GM12801 (cell line): ENCODE measurements around the gene PDLIM3.

Experiments
- CTCF ChIP-seq: IDR thresholded peaks from one replicate; pipeline ENCODE4 v1.5.1; 2011; ENCODE audit warnings: control low read depth; ENCODE audit not compliant: insufficient read length; ENCODE audit errors: extremely low read depth

Gene PDLIM3

GRCh38 chr4:185467101-185467500, 68.2 kb downstream of the PDLIM3 start:
- no peak for TF ChIP-seq CTCF

GRCh38 chr4:185465707-185466106, 69.6 kb downstream of the PDLIM3 start:
- no peak for TF ChIP-seq CTCF

GRCh38 chr4:185464887-185465286, 70.4 kb downstream of the PDLIM3 start:
- no peak for TF ChIP-seq CTCF

- no peak for TF ChIP-seq CTCF
These were observed 71.1 kb downstream of the PDLIM3 start for GRCh38 chr4:185464183-185464582.

- no peak for TF ChIP-seq CTCF
These were observed 71.8 kb downstream of the PDLIM3 start for GRCh38 chr4:185463541-185463940.

- TF ChIP-seq CTCF: no peak
These were observed 73.7 kb downstream of the PDLIM3 start for GRCh38 chr4:185461565-185461964.

- no peak for TF ChIP-seq CTCF
These were observed 78.2 kb downstream of the PDLIM3 start for GRCh38 chr4:185457136-185457535.

- TF ChIP-seq CTCF: no peak
These were observed 79.2 kb downstream of the PDLIM3 start for GRCh38 chr4:185456131-185456530.
